CD4-positive, alpha-beta T cell treated with Interleukin-21 for 1 hour (primary cell): ENCODE results near the gene KRTAP5-8.
"Not testable (repeated sequence)": the region's sequence is repeated elsewhere in the genome, so short reads cannot be mapped to it uniquely, and the experiment has no call there.

ENCODE experiments used
- DNase-seq: peaks from one replicate; pipeline ENCODE4 v3.0.0-alpha.2; 2020

KRTAP5-8 gene

GRCh38 chr11:71544525-71545214 lies 6.8 kb downstream of the KRTAP5-8 start:
- no peak for DNase-seq

GRCh38 chr11:71545405-71545966 lies 7.7 kb downstream of the KRTAP5-8 start:
- no peak for DNase-seq

- no peak for DNase-seq
These were observed 10.3 kb downstream of the KRTAP5-8 start, which contains the start of gene KRTAP5-9 for GRCh38 chr11:71548120-71548519. Gene KRTAP5-9 (plus strand): TSS chr11:71548420. CDS start chr11:71548658, 238 bp downstream.

GRCh38 chr11:71548716-71549151 lies 10.9 kb downstream of the KRTAP5-8 start:
- no peak for DNase-seq

GRCh38 chr11:71551711-71552110 lies 13.9 kb downstream of the KRTAP5-8 start:
- no peak for DNase-seq

- no peak for DNase-seq
These were observed 17.2 kb downstream of the KRTAP5-8 start for GRCh38 chr11:71554996-71555395.

GRCh38 chr11:71555508-71555907 lies 17.7 kb downstream of the KRTAP5-8 start:
- DNase-seq, result no peak

GRCh38 chr11:71556018-71556417 lies 18.2 kb downstream of the KRTAP5-8 start:
- DNase-seq, result no peak

- DNase-seq, result no peak
These were observed 19.4 kb downstream of the KRTAP5-8 start for GRCh38 chr11:71557257-71557656.

GRCh38 chr11:71558996-71559395 lies 21.2 kb downstream of the KRTAP5-8 start:
- no peak for DNase-seq

GRCh38 chr11:71562120-71562519 lies 24.3 kb downstream of the KRTAP5-8 start:
- DNase-seq, result no peak

GRCh38 chr11:71563406-71563805 lies 25.6 kb downstream of the KRTAP5-8 start:
- no peak for DNase-seq

- no peak for DNase-seq
These were observed 26.6 kb downstream of the KRTAP5-8 start for GRCh38 chr11:71564430-71564829.

GRCh38 chr11:71565263-71565662 lies 27.4 kb downstream of the KRTAP5-8 start, which contains the start of gene KRTAP5-10:
Gene KRTAP5-10 (plus strand): TSS chr11:71565563. CDS start chr11:71565588, 25 bp downstream.
- DNase-seq, result no peak

GRCh38 chr11:71566081-71566620 lies 28.3 kb downstream of the KRTAP5-8 start:
- no peak for DNase-seq

GRCh38 chr11:71566626-71567599 lies 29.1 kb downstream of the KRTAP5-8 start:
- not testable (repeated sequence) for DNase-seq

GRCh38 chr11:71567633-71568032 lies 29.8 kb downstream of the KRTAP5-8 start:
- not testable (repeated sequence) for DNase-seq

- no peak for DNase-seq
These were observed 31.0 kb downstream of the KRTAP5-8 start for GRCh38 chr11:71568704-71569349.

- not testable (repeated sequence) for DNase-seq
These were observed 33.5 kb downstream of the KRTAP5-8 start for GRCh38 chr11:71571101-71571850.

- DNase-seq, result no peak
These were observed 35.0 kb downstream of the KRTAP5-8 start for GRCh38 chr11:71572811-71573210.

GRCh38 chr11:71574418-71574817 lies 36.6 kb downstream of the KRTAP5-8 start:
- DNase-seq, result no peak
